ENCODE measurements around the gene PLEKHG5. TPM values are rescaled to one million over a fixed set of nuclear protein-coding genes. Genes with fewer than 3 reads are reported as not detected.
A peak's percentile ranks its signal among the peaks of the same experiment; 100 is the strongest.

Gene PLEKHG5
- total RNA-seq, 1 donor from 2014 or later, result 17.2 TPM

- Histone ChIP-seq H3K9me3 (no peaks in the 10 kb centered on the region), H3K27me3 (peaks cover 12% of the 10 kb centered on the region), H3K27ac (no peak within 1 kb of the TSS), H3K36me3 (no peaks in the 10 kb centered on the region), H3K4me3 (peak within 1 kb of the TSS; percentile 15 to 35), H3K4me1 (peaks cover 44% of the 10 kb centered on the region)
- intact Hi-C loops (cut with DNase I), result no loop called here
- no peak for DNase-seq (ENCODE audit: extremely low spot score in 2 of 2)
- TF ChIP-seq POLR2AphosphoS5 (IDR thresholded peaks at IDR 0.05; ENCODE audit: insufficient read depth in 1 of 2, low read depth in 1 of 2) (no peak), POLR2A (IDR thresholded peaks at IDR 0.05) (no peak), CTCF (IDR thresholded peaks at IDR 0.05) (no peak)
These were observed 66.6 kb downstream of the PLEKHG5 start, which contains the start of gene ESPN for GRCh38 chr1:6424619-6425593. ESPN (plus strand) TSS chr1:6424776; CDS start chr1:6424956, 180 bp downstream.

GRCh38 chr1:6424000-6424565 is 67.4 kb downstream of the PLEKHG5 start:
- Histone ChIP-seq H3K4me3 (peak overlapping the region; percentile 15 to 35), H3K36me3 (no peaks in the 10 kb centered on the region), H3K27ac (no peak overlapping the region), H3K27me3 (peaks cover 17% of the 10 kb centered on the region), H3K4me1 (peaks cover 52% of the 10 kb centered on the region), H3K9me3 (no peaks in the 10 kb centered on the region)
- TF ChIP-seq POLR2A (IDR thresholded peaks at IDR 0.05) (no peak), CTCF (IDR thresholded peaks at IDR 0.05) (no peak), POLR2AphosphoS5 (IDR thresholded peaks at IDR 0.05; ENCODE audit: insufficient read depth in 1 of 2, low read depth in 1 of 2) (no peak)
- intact Hi-C loops (cut with DNase I), result no loop called here
- DNase-seq (ENCODE audit: extremely low spot score in 2 of 2), result no peak

GRCh38 chr1:6423321-6423999 is 68.0 kb downstream of the PLEKHG5 start:
- Histone ChIP-seq H3K9me3 (no peaks in the 10 kb centered on the region), H3K36me3 (no peaks in the 10 kb centered on the region), H3K27ac (no peak overlapping the region), H3K4me3 (no peak overlapping the region), H3K27me3 (peaks cover 18% of the 10 kb centered on the region), H3K4me1 (peaks cover 58% of the 10 kb centered on the region)
- DNase-seq (ENCODE audit: extremely low spot score in 2 of 2), result no peak
- TF ChIP-seq POLR2A (IDR thresholded peaks at IDR 0.05) (no peak), CTCF (IDR thresholded peaks at IDR 0.05) (peak in 2 of 3 experiments; percentile 32 to 42)
- intact Hi-C loops (cut with DNase I), result no loop called here

- no peak overlapping the region for H3K4me3 ChIP-seq
- peaks cover 18% of the 10 kb centered on the region for H3K27me3 ChIP-seq
- H3K9me3 ChIP-seq, result no peaks in the 10 kb centered on the region
- intact Hi-C loops (cut with DNase I), result no loop called here
- H3K4me1 ChIP-seq, result peaks cover 58% of the 10 kb centered on the region
- H3K36me3 ChIP-seq, result no peaks in the 10 kb centered on the region
- no peak overlapping the region for H3K27ac ChIP-seq
- TF ChIP-seq POLR2A (IDR thresholded peaks at IDR 0.05) (no peak), CTCF (IDR thresholded peaks at IDR 0.05) (no peak), POLR2AphosphoS5 (IDR thresholded peaks at IDR 0.05; ENCODE audit: insufficient read depth in 1 of 2, low read depth in 1 of 2) (no peak)
- DNase-seq (ENCODE audit: extremely low spot score in 2 of 2), result no peak
These were observed 70.2 kb downstream of the PLEKHG5 start for GRCh38 chr1:6421266-6421665.

Data from vagina (tissue), 2 donors.